ENCODE data around the gene MITF. TPM values are rescaled to one million over a fixed set of nuclear protein-coding genes. Genes with fewer than 3 reads are reported as not detected.

The MITF gene
- total RNA-seq, 1 donor from 2014 or later: 19.4 TPM

GRCh38 chr3:69755795-69756194 lies 16.5 kb downstream of the MITF start:
- Mint-ChIP-seq H3K27me3 (no peaks in the 10 kb centered on the region), H3K27ac (no peak overlapping the region), H3K9me3 (ENCODE audit: low read depth) (peaks cover 11% of the 10 kb centered on the region), H3K4me1 (ENCODE audit: low read depth) (peaks cover 10% of the 10 kb centered on the region), H3K4me3 (ENCODE audit: low read depth) (no peak overlapping the region), H3K36me3 (ENCODE audit: insufficient read depth) (peaks cover 6% of the 10 kb centered on the region)
- DNase-seq (ENCODE audit: low spot score, unreplicated experiment): no peak
- no peak for TF ChIP-seq CTCF (IDR thresholded peaks at IDR 0.05; ENCODE audit: unreplicated experiment)

GRCh38 chr3:69761896-69762767 lies 22.9 kb downstream of the MITF start:
- peaks cover 39% of the 10 kb centered on the region for H3K4me1 Mint-ChIP-seq (ENCODE audit: low read depth)
- H3K27ac Mint-ChIP-seq: no peak overlapping the region
- DNase-seq (ENCODE audit: low spot score, unreplicated experiment): no peak
- no peaks in the 10 kb centered on the region for H3K36me3 Mint-ChIP-seq (ENCODE audit: insufficient read depth)
- no peaks in the 10 kb centered on the region for H3K27me3 Mint-ChIP-seq
- H3K4me3 Mint-ChIP-seq (ENCODE audit: low read depth): no peak overlapping the region
- H3K9me3 Mint-ChIP-seq (ENCODE audit: low read depth): no peaks in the 10 kb centered on the region
- no peak for TF ChIP-seq CTCF (IDR thresholded peaks at IDR 0.05; ENCODE audit: unreplicated experiment)

- H3K9me3 Mint-ChIP-seq (ENCODE audit: low read depth): no peaks in the 10 kb centered on the region
- H3K4me1 Mint-ChIP-seq (ENCODE audit: low read depth): peaks cover 39% of the 10 kb centered on the region
- no peak for TF ChIP-seq CTCF (IDR thresholded peaks at IDR 0.05; ENCODE audit: unreplicated experiment)
- peak overlapping the region; percentile 23 for H3K4me3 Mint-ChIP-seq (ENCODE audit: low read depth)
- no peaks in the 10 kb centered on the region for H3K36me3 Mint-ChIP-seq (ENCODE audit: insufficient read depth)
- no peak for DNase-seq (ENCODE audit: low spot score, unreplicated experiment)
- H3K27me3 Mint-ChIP-seq: no peaks in the 10 kb centered on the region
- peak overlapping the region; percentile 57 for H3K27ac Mint-ChIP-seq
Observed at GRCh38 chr3:69762768-69763229, 23.5 kb downstream of the MITF start.

GRCh38 chr3:69763458-69763857 lies 24.2 kb downstream of the MITF start:
- H3K27me3 Mint-ChIP-seq: no peaks in the 10 kb centered on the region
- H3K4me3 Mint-ChIP-seq (ENCODE audit: low read depth): no peak overlapping the region
- H3K9me3 Mint-ChIP-seq (ENCODE audit: low read depth): no peaks in the 10 kb centered on the region
- no peaks in the 10 kb centered on the region for H3K36me3 Mint-ChIP-seq (ENCODE audit: insufficient read depth)
- peaks cover 39% of the 10 kb centered on the region for H3K4me1 Mint-ChIP-seq (ENCODE audit: low read depth)
- DNase-seq (ENCODE audit: low spot score, unreplicated experiment): no peak
- no peak for TF ChIP-seq CTCF (IDR thresholded peaks at IDR 0.05; ENCODE audit: unreplicated experiment)
- H3K27ac Mint-ChIP-seq: no peak overlapping the region

GRCh38 chr3:69764121-69764741 lies 25.0 kb downstream of the MITF start:
- peaks cover 39% of the 10 kb centered on the region for H3K4me1 Mint-ChIP-seq (ENCODE audit: low read depth)
- no peaks in the 10 kb centered on the region for H3K36me3 Mint-ChIP-seq (ENCODE audit: insufficient read depth)
- no peak overlapping the region for H3K4me3 Mint-ChIP-seq (ENCODE audit: low read depth)
- no peak for TF ChIP-seq CTCF (IDR thresholded peaks at IDR 0.05; ENCODE audit: unreplicated experiment)
- H3K27me3 Mint-ChIP-seq: no peaks in the 10 kb centered on the region
- no peak for DNase-seq (ENCODE audit: low spot score, unreplicated experiment)
- no peak overlapping the region for H3K27ac Mint-ChIP-seq
- no peaks in the 10 kb centered on the region for H3K9me3 Mint-ChIP-seq (ENCODE audit: low read depth)

Data from progenitor cell of endocrine pancreas (in vitro differentiated cells).